Measurements from ENCODE around the gene CDK12.

CDK12 gene

DNA sequence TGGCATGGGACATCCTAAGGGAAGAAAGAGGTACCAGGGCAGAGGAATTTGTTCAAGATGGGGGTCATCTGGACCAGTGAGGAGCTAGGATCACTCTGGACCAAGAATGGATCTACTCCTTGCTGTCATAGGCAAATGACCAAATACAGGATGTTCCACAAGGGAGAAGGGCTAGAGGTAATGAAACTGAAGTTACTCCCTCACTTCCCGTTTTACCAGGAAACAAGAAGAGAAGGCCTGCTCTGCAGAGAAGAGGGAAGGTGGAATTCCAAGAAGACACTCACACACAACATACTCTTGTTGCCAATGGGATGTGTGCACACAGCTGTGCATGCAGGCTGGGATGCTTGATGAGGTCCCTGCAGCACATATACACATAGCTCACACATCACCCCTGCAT is 107.8 kb downstream of the CDK12 start:
- Histone ChIP-seq H3K9me3 (ENCODE audit: control insufficient read depth, insufficient read depth, low read length) (no peaks in the 10 kb centered on the region), H4K20me1 (ENCODE audit: control insufficient read depth, insufficient read depth, low read depth, low read length) (no peaks in the 10 kb centered on the region), H3F3A (ENCODE audit: control insufficient read depth, insufficient read depth) (0 out of 2 replicates have a peak, but pooled peaks cover 2% of the 10 kb centered on the region), H3K79me2 (ENCODE audit: control insufficient read depth, low read length) (no peaks in the 10 kb centered on the region), H3K4me2 (ENCODE audit: low read length) (no peak overlapping the region), H3K27ac (ENCODE audit: low read depth, low read length) (no peak overlapping the region), H3K4me3 (ENCODE audit: low read length) (no peak overlapping the region), H3K9me2 (replicated peaks; ENCODE audit: control insufficient read depth, low read length) (no peaks in the 10 kb centered on the region), H3K36me3 (ENCODE audit: control insufficient read depth, low read length) (no peaks in the 10 kb centered on the region), H3K4me1 (ENCODE audit: control insufficient read depth, low read length) (peaks cover 12% of the 10 kb centered on the region), H3K27me3 (ENCODE audit: control insufficient read depth, low read length) (peaks cover 7% of the 10 kb centered on the region; the same call in 1 of the 2 replicates)
- TF ChIP-seq, protein P1, sequence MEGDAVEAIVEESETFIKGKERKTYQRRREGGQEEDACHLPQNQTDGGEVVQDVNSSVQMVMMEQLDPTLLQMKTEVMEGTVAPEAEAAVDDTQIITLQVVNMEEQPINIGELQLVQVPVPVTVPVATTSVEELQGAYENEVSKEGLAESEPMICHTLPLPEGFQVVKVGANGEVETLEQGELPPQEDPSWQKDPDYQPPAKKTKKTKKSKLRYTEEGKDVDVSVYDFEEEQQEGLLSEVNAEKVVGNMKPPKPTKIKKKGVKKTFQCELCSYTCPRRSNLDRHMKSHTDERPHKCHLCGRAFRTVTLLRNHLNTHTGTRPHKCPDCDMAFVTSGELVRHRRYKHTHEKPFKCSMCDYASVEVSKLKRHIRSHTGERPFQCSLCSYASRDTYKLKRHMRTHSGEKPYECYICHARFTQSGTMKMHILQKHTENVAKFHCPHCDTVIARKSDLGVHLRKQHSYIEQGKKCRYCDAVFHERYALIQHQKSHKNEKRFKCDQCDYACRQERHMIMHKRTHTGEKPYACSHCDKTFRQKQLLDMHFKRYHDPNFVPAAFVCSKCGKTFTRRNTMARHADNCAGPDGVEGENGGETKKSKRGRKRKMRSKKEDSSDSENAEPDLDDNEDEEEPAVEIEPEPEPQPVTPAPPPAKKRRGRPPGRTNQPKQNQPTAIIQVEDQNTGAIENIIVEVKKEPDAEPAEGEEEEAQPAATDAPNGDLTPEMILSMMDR (IDR thresholded peaks at IDR 0.05; ENCODE audit: low read depth, low read length, poor library complexity, severe bottlenecking) = no peak
- TF ChIP-seq EZH2phosphoT487 (IDR thresholded peaks at IDR 0.05; ENCODE audit: borderline replicate concordance, low read length) = no peak

- no peak overlapping the region for H3K27ac ChIP-seq (ENCODE audit: low read depth, low read length)
- peaks cover 14% of the 10 kb centered on the region; the same call in 1 of the 2 replicates for H3K27me3 ChIP-seq (ENCODE audit: control insufficient read depth, low read length)
- H3F3A ChIP-seq (ENCODE audit: control insufficient read depth, insufficient read depth) = 0 out of 2 replicates have a peak, but pooled peaks cover 2% of the 10 kb centered on the region
- peaks cover 12% of the 10 kb centered on the region for H3K4me1 ChIP-seq (ENCODE audit: control insufficient read depth, low read length)
- TF ChIP-seq EZH2phosphoT487 (IDR thresholded peaks at IDR 0.05; ENCODE audit: borderline replicate concordance, low read length) = no peak
- TF ChIP-seq, protein P1 (IDR thresholded peaks at IDR 0.05; ENCODE audit: low read depth, low read length, poor library complexity, severe bottlenecking) = no peak
- no peaks in the 10 kb centered on the region for H3K36me3 ChIP-seq (ENCODE audit: control insufficient read depth, low read length)
- H3K4me3 ChIP-seq (ENCODE audit: low read length) = no peak overlapping the region
- H4K20me1 ChIP-seq (ENCODE audit: control insufficient read depth, insufficient read depth, low read depth, low read length) = no peaks in the 10 kb centered on the region
- no peaks in the 10 kb centered on the region for H3K79me2 ChIP-seq (ENCODE audit: control insufficient read depth, low read length)
- H3K9me2 ChIP-seq (replicated peaks; ENCODE audit: control insufficient read depth, low read length) = no peaks in the 10 kb centered on the region
- H3K9me3 ChIP-seq (ENCODE audit: control insufficient read depth, insufficient read depth, low read length) = no peaks in the 10 kb centered on the region
- no peak overlapping the region for H3K4me2 ChIP-seq (ENCODE audit: low read length)
Measured at GRCh38 chr17:39572121-39572520, 110.8 kb downstream of the CDK12 start.

DNA sequence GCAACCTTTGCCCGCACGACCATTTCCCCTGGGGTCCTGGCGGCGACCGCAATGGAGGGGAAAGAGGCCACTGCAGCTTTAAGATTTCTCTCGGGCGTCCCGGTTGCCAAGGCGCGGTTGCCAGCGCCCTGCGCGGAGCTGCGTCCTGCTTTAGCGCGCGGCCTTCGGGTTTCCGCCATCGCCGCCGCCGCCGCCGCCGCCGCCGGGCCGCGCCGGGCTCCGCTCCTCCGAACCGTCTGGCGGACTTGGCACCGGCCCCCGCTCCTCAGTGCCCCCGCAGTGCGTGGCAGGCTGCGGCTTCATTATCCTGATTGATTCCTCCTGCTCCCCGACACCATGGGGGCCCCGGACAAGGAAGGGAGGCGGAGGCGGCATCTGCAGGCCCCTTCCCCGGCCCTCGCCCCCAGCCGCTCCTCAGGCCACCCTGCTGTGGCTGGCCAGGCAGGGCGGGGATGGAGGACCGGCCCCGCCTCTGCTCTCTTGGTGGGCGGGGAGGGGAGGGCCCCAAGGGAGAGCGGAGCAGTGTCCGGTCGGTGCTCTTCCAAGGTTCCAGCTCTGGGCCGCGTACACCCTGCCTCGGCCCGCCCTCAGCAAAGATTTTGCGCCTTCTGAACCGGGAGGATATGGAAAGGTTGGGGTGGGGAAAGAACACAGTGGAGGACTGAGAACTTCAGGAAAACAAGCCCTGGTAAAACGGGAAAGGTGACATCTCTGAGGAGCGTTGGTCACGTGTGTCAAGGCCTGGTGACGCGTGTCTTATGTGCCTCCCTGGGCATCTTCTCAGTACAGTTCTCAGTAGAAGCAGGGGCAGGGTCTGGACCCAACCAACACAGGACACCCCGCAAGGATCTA is 112.4 kb downstream of the CDK12 start:
- peak overlapping the region; percentile 75 for H3K4me3 ChIP-seq (ENCODE audit: low read length)
- TF ChIP-seq, protein P1 (IDR thresholded peaks at IDR 0.05; ENCODE audit: low read depth, low read length, poor library complexity, severe bottlenecking) = no peak
- 0 out of 2 replicates have a peak, but pooled peaks have one; percentile 65 for TF ChIP-seq EZH2phosphoT487 (IDR thresholded peaks at IDR 0.05; ENCODE audit: borderline replicate concordance, low read length)
- peak overlapping the region; percentile 79 for H3K4me2 ChIP-seq (ENCODE audit: low read length)
- H3K27me3 ChIP-seq (ENCODE audit: control insufficient read depth, low read length) = peaks cover 23% of the 10 kb centered on the region
- no peaks in the 10 kb centered on the region for H3K9me2 ChIP-seq (replicated peaks; ENCODE audit: control insufficient read depth, low read length)
- no peaks in the 10 kb centered on the region for H3K36me3 ChIP-seq (ENCODE audit: control insufficient read depth, low read length)
- H3K9me3 ChIP-seq (ENCODE audit: control insufficient read depth, insufficient read depth, low read length) = no peaks in the 10 kb centered on the region
- H3K4me1 ChIP-seq (ENCODE audit: control insufficient read depth, low read length) = peaks cover 11% of the 10 kb centered on the region
- H3F3A ChIP-seq (ENCODE audit: control insufficient read depth, insufficient read depth) = 0 out of 2 replicates have a peak, but pooled peaks cover 2% of the 10 kb centered on the region
- H3K79me2 ChIP-seq (ENCODE audit: control insufficient read depth, low read length) = no peaks in the 10 kb centered on the region
- H4K20me1 ChIP-seq (ENCODE audit: control insufficient read depth, insufficient read depth, low read depth, low read length) = no peaks in the 10 kb centered on the region
- no peak overlapping the region for H3K27ac ChIP-seq (ENCODE audit: low read depth, low read length)
